AG10803 (cell line): Measurements from ENCODE around the gene ZBTB9.

Experiments
- DNase-seq: peaks from one replicate; pipeline ENCODE4 v3.0.0; 2010; ENCODE audit warnings: low read depth
- H3K4me3 ChIP-seq: 2 replicates; pipeline ENCODE4 v1.5.1; 2011; ENCODE audit warnings: mild to moderate bottlenecking, low read length, control low read depth
- TF ChIP-seq, protein P1 (sequence below): conservative IDR thresholded peaks from 2 replicates; pipeline ENCODE4 v1.5.1; 2011; ENCODE audit warnings: mild to moderate bottlenecking, low read length, control low read depth, inconsistent platforms

ZBTB9 gene

GRCh38 chr6:33490621-33491020 is 36.2 kb downstream of the ZBTB9 start:
- no peak overlapping the region for H3K4me3 ChIP-seq
- TF ChIP-seq, protein P1, sequence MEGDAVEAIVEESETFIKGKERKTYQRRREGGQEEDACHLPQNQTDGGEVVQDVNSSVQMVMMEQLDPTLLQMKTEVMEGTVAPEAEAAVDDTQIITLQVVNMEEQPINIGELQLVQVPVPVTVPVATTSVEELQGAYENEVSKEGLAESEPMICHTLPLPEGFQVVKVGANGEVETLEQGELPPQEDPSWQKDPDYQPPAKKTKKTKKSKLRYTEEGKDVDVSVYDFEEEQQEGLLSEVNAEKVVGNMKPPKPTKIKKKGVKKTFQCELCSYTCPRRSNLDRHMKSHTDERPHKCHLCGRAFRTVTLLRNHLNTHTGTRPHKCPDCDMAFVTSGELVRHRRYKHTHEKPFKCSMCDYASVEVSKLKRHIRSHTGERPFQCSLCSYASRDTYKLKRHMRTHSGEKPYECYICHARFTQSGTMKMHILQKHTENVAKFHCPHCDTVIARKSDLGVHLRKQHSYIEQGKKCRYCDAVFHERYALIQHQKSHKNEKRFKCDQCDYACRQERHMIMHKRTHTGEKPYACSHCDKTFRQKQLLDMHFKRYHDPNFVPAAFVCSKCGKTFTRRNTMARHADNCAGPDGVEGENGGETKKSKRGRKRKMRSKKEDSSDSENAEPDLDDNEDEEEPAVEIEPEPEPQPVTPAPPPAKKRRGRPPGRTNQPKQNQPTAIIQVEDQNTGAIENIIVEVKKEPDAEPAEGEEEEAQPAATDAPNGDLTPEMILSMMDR = no peak
- no peak for DNase-seq

GRCh38 chr6:33492093-33492492 is 37.7 kb downstream of the ZBTB9 start:
- no peak for DNase-seq

DNA sequence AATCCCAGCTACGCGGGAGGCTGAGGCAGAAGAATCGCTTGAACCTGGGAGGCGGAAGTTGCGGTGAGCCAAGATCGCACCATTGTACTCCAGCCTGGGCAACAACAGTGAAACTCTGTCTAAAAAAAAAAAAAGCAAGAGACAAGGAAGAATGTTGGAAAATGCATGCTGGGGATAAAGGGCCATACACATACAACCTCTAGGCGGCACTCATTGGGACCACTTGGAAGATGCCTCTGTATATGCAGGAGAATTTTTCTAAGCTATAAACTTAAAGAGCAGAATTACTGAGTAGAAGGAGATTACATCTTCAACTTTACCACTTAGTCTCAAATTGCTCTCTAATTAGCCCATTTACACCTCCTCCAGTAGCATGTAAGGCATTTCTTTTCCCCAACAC is 42.8 kb downstream of the ZBTB9 start:
- TF ChIP-seq, protein P1 = no peak
- no peak overlapping the region for H3K4me3 ChIP-seq
- DNase-seq = no peak

More at GRCh38 chr6:33492093-33492492, 37.7 kb downstream of the ZBTB9 start:
- TF ChIP-seq, protein P1 = no peak
- H3K4me3 ChIP-seq = no peak overlapping the region

DNA sequence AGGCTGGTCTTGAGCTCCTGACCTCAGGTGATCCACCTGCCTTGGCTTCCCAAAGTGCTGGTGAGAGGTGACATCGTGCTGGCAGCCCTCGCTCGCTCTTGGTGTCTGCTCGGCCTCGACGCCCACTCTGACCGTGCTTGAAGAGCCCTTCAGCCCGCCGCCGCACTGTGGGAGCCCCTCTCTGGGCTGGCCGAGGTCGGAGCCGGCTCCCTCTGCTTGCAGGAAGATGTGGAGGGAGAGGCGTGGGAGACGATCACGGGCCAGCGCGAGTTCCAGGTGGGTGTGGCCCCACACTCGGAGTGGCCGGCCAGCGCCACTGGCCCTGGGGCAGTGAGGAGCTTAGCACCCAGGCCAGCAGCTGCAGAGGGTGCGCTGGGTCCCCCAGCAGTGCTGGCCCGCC is 48.1 kb downstream of the ZBTB9 start:
- TF ChIP-seq, protein P1 = no peak
- DNase-seq = no peak
- no peak overlapping the region for H3K4me3 ChIP-seq

DNA sequence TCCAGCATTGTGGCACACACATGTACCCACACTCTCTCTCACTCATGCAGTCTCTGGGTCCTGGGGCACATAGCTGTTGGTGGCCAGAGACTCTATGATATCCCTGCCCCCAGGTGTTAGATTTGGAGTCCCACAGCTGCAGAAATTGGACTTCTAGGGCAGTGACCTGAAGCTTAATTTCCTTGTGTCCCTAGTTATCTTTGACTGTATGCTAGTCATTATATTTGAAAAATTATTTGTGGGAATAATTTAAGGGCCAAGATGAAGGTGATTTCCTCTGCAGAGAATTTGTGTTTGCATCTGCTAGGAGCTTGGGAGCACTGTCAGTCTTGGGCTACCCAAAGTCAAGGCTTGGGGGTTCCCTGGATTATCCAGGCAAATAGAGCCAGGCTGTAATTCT is 50.1 kb downstream of the ZBTB9 start:
- H3K4me3 ChIP-seq = no peak overlapping the region
- no peak for DNase-seq
- TF ChIP-seq, protein P1 = no peak

DNA sequence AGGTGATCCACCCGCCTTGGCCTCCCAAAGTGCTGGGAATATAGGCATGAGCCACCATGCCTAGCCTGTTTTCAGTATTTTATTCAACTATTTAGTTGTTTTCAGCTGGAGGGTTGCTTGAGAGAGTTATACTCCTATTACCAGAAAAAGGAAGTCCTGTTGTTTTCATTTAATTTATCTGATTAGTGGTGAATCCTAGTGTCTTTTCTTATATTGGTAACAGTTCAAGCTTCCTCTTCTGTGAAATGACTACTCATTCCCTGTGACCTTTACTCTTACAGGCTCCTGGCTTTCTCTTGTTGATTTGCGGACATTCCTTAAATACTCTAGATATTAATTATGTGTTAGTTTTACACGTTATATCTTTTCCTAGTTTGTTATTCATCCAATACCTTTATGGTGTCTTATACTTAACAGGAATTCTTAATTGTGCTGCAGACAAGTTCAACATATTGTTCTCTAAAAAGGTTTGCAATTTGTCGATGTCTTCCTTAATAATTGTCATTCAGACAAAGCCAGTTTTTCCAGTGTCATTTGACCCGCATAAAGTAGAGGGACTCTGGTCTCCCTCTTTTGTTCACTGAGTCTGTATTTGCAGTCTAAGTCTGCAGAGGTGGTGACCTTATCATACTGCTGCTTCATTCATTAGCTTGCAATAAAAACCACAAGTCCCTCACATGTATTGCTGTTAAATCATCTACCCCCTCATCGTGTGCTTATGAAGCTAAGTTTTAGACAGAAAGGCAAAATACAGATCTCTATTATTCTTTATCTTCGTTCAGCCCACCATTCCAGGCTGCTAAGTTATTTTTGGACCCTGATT is 51.4 kb downstream of the ZBTB9 start:
- TF ChIP-seq, protein P1 = no peak
- no peak overlapping the region for H3K4me3 ChIP-seq
- DNase-seq = no peak
